ENCODE data around the gene CCDC154.

CCDC154 gene

GRCh38 chr16:1450841-1451240, 6.5 kb upstream of the CCDC154 start:
- no peak for DNase-seq
- Histone ChIP-seq H3K36me3 (peaks cover 74 to 100% (median 100%) of the 10 kb centered on the region in 3 donors), H3K4me3 (no peak overlapping the region), H3K9me3 (no peaks in the 10 kb centered on the region), H3K4me1 (no peaks in the 10 kb centered on the region), H3K27me3 (no peaks in the 10 kb centered on the region), H3K27ac (no peak overlapping the region)
- intact Hi-C loops (cut with DNase I; ENCODE audit: low total_unique reads), result no loop called here
- TF ChIP-seq, protein P1, sequence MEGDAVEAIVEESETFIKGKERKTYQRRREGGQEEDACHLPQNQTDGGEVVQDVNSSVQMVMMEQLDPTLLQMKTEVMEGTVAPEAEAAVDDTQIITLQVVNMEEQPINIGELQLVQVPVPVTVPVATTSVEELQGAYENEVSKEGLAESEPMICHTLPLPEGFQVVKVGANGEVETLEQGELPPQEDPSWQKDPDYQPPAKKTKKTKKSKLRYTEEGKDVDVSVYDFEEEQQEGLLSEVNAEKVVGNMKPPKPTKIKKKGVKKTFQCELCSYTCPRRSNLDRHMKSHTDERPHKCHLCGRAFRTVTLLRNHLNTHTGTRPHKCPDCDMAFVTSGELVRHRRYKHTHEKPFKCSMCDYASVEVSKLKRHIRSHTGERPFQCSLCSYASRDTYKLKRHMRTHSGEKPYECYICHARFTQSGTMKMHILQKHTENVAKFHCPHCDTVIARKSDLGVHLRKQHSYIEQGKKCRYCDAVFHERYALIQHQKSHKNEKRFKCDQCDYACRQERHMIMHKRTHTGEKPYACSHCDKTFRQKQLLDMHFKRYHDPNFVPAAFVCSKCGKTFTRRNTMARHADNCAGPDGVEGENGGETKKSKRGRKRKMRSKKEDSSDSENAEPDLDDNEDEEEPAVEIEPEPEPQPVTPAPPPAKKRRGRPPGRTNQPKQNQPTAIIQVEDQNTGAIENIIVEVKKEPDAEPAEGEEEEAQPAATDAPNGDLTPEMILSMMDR (IDR thresholded peaks at IDR 0.05), result no peak

GRCh38 chr16:1450218-1450617, 5.9 kb upstream of the CCDC154 start:
- Histone ChIP-seq H3K27me3 (no peaks in the 10 kb centered on the region), H3K4me3 (no peak overlapping the region), H3K27ac (no peak overlapping the region), H3K9me3 (no peaks in the 10 kb centered on the region), H3K4me1 (no peaks in the 10 kb centered on the region), H3K36me3 (peaks cover 73 to 100% (median 99%) of the 10 kb centered on the region in 3 donors)
- TF ChIP-seq, protein P1 (IDR thresholded peaks at IDR 0.05), result no peak
- no peak for DNase-seq
- intact Hi-C loops (cut with DNase I; ENCODE audit: low total_unique reads), result no loop called here

DNA sequence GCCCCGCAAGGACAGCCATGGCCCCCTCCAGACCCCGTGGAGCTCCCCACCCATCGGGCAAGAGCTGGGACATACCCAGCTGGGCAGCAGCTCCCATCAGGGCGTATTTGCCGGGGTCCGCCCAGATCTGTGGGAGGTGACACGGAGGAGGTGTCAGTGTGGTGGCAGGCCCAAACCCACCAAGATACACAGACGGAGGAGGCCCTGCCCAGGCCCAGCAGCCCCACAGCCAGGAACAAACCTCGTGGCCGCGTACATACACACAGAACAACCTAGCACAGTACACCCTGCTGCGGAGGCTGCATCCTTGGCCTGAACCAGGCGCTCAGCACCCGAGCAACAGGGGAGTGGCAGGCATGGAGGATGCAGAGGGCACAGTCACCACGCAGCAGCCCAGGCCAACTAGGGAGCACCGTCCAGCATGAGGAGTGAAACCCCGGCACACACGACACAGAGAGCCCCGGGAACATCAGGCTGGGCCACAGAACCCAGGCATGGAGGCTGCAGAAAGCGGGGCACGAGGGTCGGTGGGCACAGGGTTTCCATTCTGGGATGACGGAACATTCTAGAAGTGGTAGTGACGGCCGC, 4.9 kb upstream of the CCDC154 start:
- H3K4me1 ChIP-seq, result no peaks in the 10 kb centered on the region
- no peaks in the 10 kb centered on the region for H3K9me3 ChIP-seq
- no peak for DNase-seq
- H3K36me3 ChIP-seq, result peaks cover 63 to 94% (median 90%) of the 10 kb centered on the region in 3 donors
- intact Hi-C loops (cut with DNase I; ENCODE audit: low total_unique reads), result no loop called here
- no peaks in the 10 kb centered on the region for H3K27me3 ChIP-seq
- TF ChIP-seq, protein P1 (IDR thresholded peaks at IDR 0.05), result no peak
- H3K27ac ChIP-seq, result no peak overlapping the region
- H3K4me3 ChIP-seq, result no peak overlapping the region

GRCh38 chr16:1448536-1449116, 4.3 kb upstream of the CCDC154 start:
- Histone ChIP-seq H3K4me1 (no peaks in the 10 kb centered on the region), H3K4me3 (no peak overlapping the region), H3K9me3 (no peaks in the 10 kb centered on the region), H3K27me3 (no peaks in the 10 kb centered on the region), H3K27ac (no peak overlapping the region), H3K36me3 (peaks cover 58 to 88% (median 83%) of the 10 kb centered on the region in 3 donors)
- intact Hi-C loops (cut with DNase I; ENCODE audit: low total_unique reads), result no loop called here
- DNase-seq, result no peak
- TF ChIP-seq, protein P1 (IDR thresholded peaks at IDR 0.05), result no peak

DNA sequence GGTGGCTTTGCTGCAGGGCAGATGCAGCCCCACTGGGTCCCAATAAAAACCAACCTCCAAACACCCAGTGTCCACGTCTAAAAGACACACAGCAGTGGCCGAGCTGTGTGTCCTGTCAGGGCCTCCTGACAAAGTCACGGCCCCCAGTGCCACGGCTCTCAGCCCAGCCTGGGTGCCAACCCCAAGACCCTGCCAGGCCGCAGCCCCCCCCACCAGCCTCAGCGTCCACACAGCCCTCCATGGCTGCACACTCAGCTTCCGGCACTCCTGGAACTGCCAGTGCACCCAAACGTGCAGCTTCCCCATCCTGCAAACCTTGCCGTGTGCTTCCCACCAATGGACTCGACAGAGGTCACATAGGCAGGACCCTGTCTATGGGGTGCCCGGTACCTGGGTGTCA, 3.6 kb upstream of the CCDC154 start:
- TF ChIP-seq, protein P1 (IDR thresholded peaks at IDR 0.05), result no peak
- no peaks in the 10 kb centered on the region for H3K9me3 ChIP-seq
- peaks cover 51 to 81% (median 76%) of the 10 kb centered on the region in 3 donors for H3K36me3 ChIP-seq
- no peaks in the 10 kb centered on the region for H3K27me3 ChIP-seq
- no peaks in the 10 kb centered on the region for H3K4me1 ChIP-seq
- no peak overlapping the region for H3K27ac ChIP-seq
- intact Hi-C loops (cut with DNase I; ENCODE audit: low total_unique reads), result no loop called here
- no peak overlapping the region for H3K4me3 ChIP-seq
- no peak for DNase-seq
